ENCODE data around the gene MAP4K1.
"Not testable (repeated sequence)": the region's sequence is repeated elsewhere in the genome, so short reads cannot be mapped to it uniquely, and the experiment has no call there.

MAP4K1 gene

GRCh38 chr19:38619361-38620174 is 1.8 kb upstream of the MAP4K1 start:
- DNase-seq = no peak

GRCh38 chr19:38618590-38619360 is 1.0 kb upstream of the MAP4K1 start, which contains the start of gene EIF3K:
TSS of gene EIF3K (plus strand) at chr19:38619188. CDS start at chr19:38619269, 81 bp downstream.
- DNase-seq = peak; percentile 99

GRCh38 chr19:38617283-38617763 is 430 bp downstream of the MAP4K1 start:
- peak; percentile 29 to 49 for DNase-seq

- DNase-seq = peak; percentile 17 to 29
These were observed 1.5 kb downstream of the MAP4K1 start for GRCh38 chr19:38616265-38616664.

GRCh38 chr19:38615007-38615581 is 2.7 kb downstream of the MAP4K1 start:
- no peak for DNase-seq

- no peak for DNase-seq
These were observed 3.5 kb downstream of the MAP4K1 start for GRCh38 chr19:38614289-38614688.

GRCh38 chr19:38606131-38606530 is 11.6 kb downstream of the MAP4K1 start:
- DNase-seq = no peak

- DNase-seq = not testable (repeated sequence)
These were observed 14.9 kb downstream of the MAP4K1 start for GRCh38 chr19:38602856-38603255.

- DNase-seq = no peak
These were observed 18.0 kb downstream of the MAP4K1 start for GRCh38 chr19:38599722-38600121.

GRCh38 chr19:38597075-38597474 is 20.7 kb downstream of the MAP4K1 start:
- DNase-seq = no peak

GRCh38 chr19:38596057-38596981 is 21.4 kb downstream of the MAP4K1 start:
- DNase-seq = peak; percentile 43 to 46

- no peak for DNase-seq
These were observed 24.8 kb downstream of the MAP4K1 start for GRCh38 chr19:38592940-38593339.

GRCh38 chr19:38588041-38588440 is 29.7 kb downstream of the MAP4K1 start:
- no peak for DNase-seq

- no peak for DNase-seq
These were observed 30.2 kb downstream of the MAP4K1 start for GRCh38 chr19:38587562-38587961.

- DNase-seq = no peak
These were observed 33.8 kb downstream of the MAP4K1 start for GRCh38 chr19:38583985-38584305.

- DNase-seq = no peak
These were observed 34.4 kb downstream of the MAP4K1 start for GRCh38 chr19:38583219-38583984.

- DNase-seq = no peak
These were observed 37.7 kb downstream of the MAP4K1 start for GRCh38 chr19:38580080-38580479.

- DNase-seq = not testable (repeated sequence)
These were observed 38.4 kb downstream of the MAP4K1 start for GRCh38 chr19:38579304-38579703.

GRCh38 chr19:38577826-38578225 is 39.9 kb downstream of the MAP4K1 start:
- no peak for DNase-seq

GRCh38 chr19:38571682-38572081 is 46.1 kb downstream of the MAP4K1 start:
- no peak for DNase-seq

GRCh38 chr19:38569368-38569983 is 48.3 kb downstream of the MAP4K1 start:
- no peak for DNase-seq
